Endodermal cell (in vitro differentiated cells): ENCODE data around the gene CARD8. TPM values are rescaled to one million over a fixed set of nuclear protein-coding genes. Genes with fewer than 3 reads are reported as not detected.

ENCODE experiments used
- DNase-seq: peaks from one replicate; pipeline ENCODE4 v3.0.0-alpha.2; 2017
- H3K27ac ChIP-seq: 2 replicates; pipeline ENCODE4 v1.5.1; 2013; ENCODE audit warnings: mild to moderate bottlenecking, low read depth, low read length, moderate library complexity
- H3K27me3 ChIP-seq: 2 replicates; pipeline ENCODE4 v1.6.1; 2013; ENCODE audit warnings: mild to moderate bottlenecking, low read length, moderate library complexity; ENCODE audit not compliant: insufficient read depth, control insufficient read depth, poor library complexity, severe bottlenecking
- H3K36me3 ChIP-seq: 2 replicates; pipeline ENCODE4 v1.7.0; 2013; ENCODE audit warnings: mild to moderate bottlenecking, low read length, moderate library complexity; ENCODE audit not compliant: control insufficient read depth, insufficient read depth
- H3K4me1 ChIP-seq: one replicate; pipeline ENCODE4 v1.7.0; 2013; ENCODE audit warnings: low read length; ENCODE audit not compliant: control insufficient read depth, insufficient read depth
- H3K4me3 ChIP-seq: 2 replicates; pipeline ENCODE4 v1.5.1; 2013; ENCODE audit warnings: mild to moderate bottlenecking, low read length, moderate library complexity
- H3K9ac ChIP-seq: 2 replicates; pipeline ENCODE4 v1.6.1; 2013; ENCODE audit warnings: mild to moderate bottlenecking, low read length, moderate library complexity; ENCODE audit not compliant: poor library complexity, severe bottlenecking; ENCODE audit errors: extremely low read depth
- H3K9me3 ChIP-seq: 2 replicates; pipeline ENCODE4 v1.6.1; 2013; ENCODE audit warnings: mild to moderate bottlenecking, low read length, moderate library complexity; ENCODE audit not compliant: control insufficient read depth
- H3K27ac Mint-ChIP-seq: 2 replicates; pipeline ENCODE4 v1.8.0; 2020; ENCODE audit warnings: mixed read lengths
- H3K27me3 Mint-ChIP-seq: 2 replicates; pipeline ENCODE4 v1.8.0; 2021; ENCODE audit warnings: mild to moderate bottlenecking, mixed read lengths; ENCODE audit not compliant: insufficient read depth
- H3K36me3 Mint-ChIP-seq: 2 replicates; pipeline ENCODE4 v1.8.0; 2020; ENCODE audit warnings: low read depth, mixed read lengths
- H3K4me1 Mint-ChIP-seq: 2 replicates; pipeline ENCODE4 v1.8.0; 2020; ENCODE audit warnings: mixed read lengths
- H3K4me3 Mint-ChIP-seq: 2 replicates; pipeline ENCODE4 v1.8.0; 2020; ENCODE audit warnings: mild to moderate bottlenecking, moderate library complexity, mixed read lengths
- H3K9me3 Mint-ChIP-seq: 2 replicates; pipeline ENCODE4 v1.8.0; 2020; ENCODE audit warnings: mild to moderate bottlenecking, mixed read lengths
- CTCF ChIP-seq: fragments of 200-600 bp; sonication (generic); conservative IDR thresholded peaks from 2 replicates; pipeline ENCODE4 v1.5.0; 2021; ENCODE audit warnings: antibody characterized with exemption, mild to moderate bottlenecking
- WGBS, 2 experiments: methylation state at CpG; one replicate each; pipeline versions ENCODE4 v1.1.5 to v1.1.7; 2013; ENCODE audit warnings: missing lambda C conversion rate in 2 of 2, mixed read lengths in 1 of 2; ENCODE audit not compliant: insufficient coverage in 1 of 2, insufficient read length in 1 of 2; 5-methylcytosine and 5-hydroxymethylcytosine counted together
- total RNA-seq, 2 donors: library from RNA; stranded (reverse); fragmentation: NEBNext Ultra II Directional in 1 of 2; extraction: Animal tissue kit (Norgen Biotek cat#: 25700) in 1 of 2; gene quantifications; 2 replicates in 1 of 2; 3 replicates in 1 of 2; pipeline ENCODE4 v1.2.1, GENCODE V29; 2021

The CARD8 gene
- total RNA-seq, 2 donors from 2014 or later, result 34.0 to 44.6 TPM

GRCh38 chr19:48290771-48291488, 35.2 kb upstream of the CARD8 start:
- 1 to 2% methylated on average over 26 to 45 of the region's 45 CpGs for WGBS, 2 experiments
- H3K9ac ChIP-seq, result peak overlapping the region; percentile 53
- no peaks in the 10 kb centered on the region for H3K27me3 ChIP-seq
- peaks cover 5% of the 10 kb centered on the region for H3K4me1 Mint-ChIP-seq
- peak overlapping the region; percentile 94 for H3K27ac Mint-ChIP-seq
- H3K4me3 ChIP-seq, result peak overlapping the region; percentile 78
- H3K27me3 Mint-ChIP-seq, result peaks cover 49% of the 10 kb centered on the region
- DNase-seq, result peak; percentile 95
- H3K36me3 ChIP-seq, result peaks cover 21% of the 10 kb centered on the region
- H3K4me1 ChIP-seq, result no peaks in the 10 kb centered on the region
- peak overlapping the region; percentile 49 for H3K4me3 Mint-ChIP-seq
- peaks cover 24% of the 10 kb centered on the region for H3K9me3 Mint-ChIP-seq
- TF ChIP-seq CTCF, result peak; percentile 97
- H3K9me3 ChIP-seq, result peaks cover 11% of the 10 kb centered on the region
- peaks cover 28% of the 10 kb centered on the region for H3K36me3 Mint-ChIP-seq
- no peak overlapping the region for H3K27ac ChIP-seq

- Mint-ChIP-seq H3K9me3 (peaks cover 30% of the 10 kb centered on the region), H3K4me1 (peaks cover 5% of the 10 kb centered on the region), H3K4me3 (peak overlapping the region; percentile 49), H3K27ac (peak overlapping the region; percentile 70), H3K36me3 (peaks cover 33% of the 10 kb centered on the region), H3K27me3 (peaks cover 45% of the 10 kb centered on the region)
- TF ChIP-seq CTCF, result peak; percentile 78
- Histone ChIP-seq H3K9ac (no peak overlapping the region), H3K4me1 (no peaks in the 10 kb centered on the region), H3K9me3 (peaks cover 16% of the 10 kb centered on the region), H3K4me3 (peak overlapping the region; percentile 78), H3K27me3 (no peaks in the 10 kb centered on the region), H3K27ac (no peak overlapping the region), H3K36me3 (peaks cover 27% of the 10 kb centered on the region)
- DNase-seq, result peak; percentile 97
- 0 to 1% methylated on average over 1 to 10 of the region's 10 CpGs for WGBS, 2 experiments
These were observed 34.7 kb upstream of the CARD8 start for GRCh38 chr19:48290401-48290770.

- TF ChIP-seq CTCF, result no peak
- H3K36me3 Mint-ChIP-seq, result peaks cover 59% of the 10 kb centered on the region
- 90 to 93% methylated on average over 3 of the region's 3 CpGs for WGBS, 2 experiments
- H3K27ac ChIP-seq, result no peak overlapping the region
- H3K27ac Mint-ChIP-seq, result no peak overlapping the region
- peaks cover 31% of the 10 kb centered on the region for H3K27me3 Mint-ChIP-seq
- peaks cover 33% of the 10 kb centered on the region for H3K9me3 ChIP-seq
- H3K4me1 ChIP-seq, result no peaks in the 10 kb centered on the region
- H3K4me3 ChIP-seq, result no peak overlapping the region
- H3K4me3 Mint-ChIP-seq, result no peak overlapping the region
- peaks cover 52% of the 10 kb centered on the region for H3K36me3 ChIP-seq
- no peaks in the 10 kb centered on the region for H3K27me3 ChIP-seq
- no peak overlapping the region for H3K9ac ChIP-seq
- H3K9me3 Mint-ChIP-seq, result peaks cover 53% of the 10 kb centered on the region
- no peak for DNase-seq
- peaks cover 5% of the 10 kb centered on the region for H3K4me1 Mint-ChIP-seq
These were observed 32.0 kb upstream of the CARD8 start for GRCh38 chr19:48287748-48288147.
